PC-9 (cell line): ENCODE data around the gene HPCA.

Source experiments
- EZH2 ChIP-seq: fragments of 200-600 bp; sonication (generic); IDR thresholded peaks from 2 replicates; pipeline ENCODE4 v1.8.0; 2017; ENCODE audit warnings: antibody characterized with exemption, low read depth
- TF ChIP-seq, protein P1 (sequence below): fragments of 200-600 bp; sonication (generic); conservative IDR thresholded peaks from 2 replicates; pipeline ENCODE4 v1.6.1; 2017; ENCODE audit warnings: mixed run types, antibody characterized with exemption, mild to moderate bottlenecking, moderate library complexity

DNA sequence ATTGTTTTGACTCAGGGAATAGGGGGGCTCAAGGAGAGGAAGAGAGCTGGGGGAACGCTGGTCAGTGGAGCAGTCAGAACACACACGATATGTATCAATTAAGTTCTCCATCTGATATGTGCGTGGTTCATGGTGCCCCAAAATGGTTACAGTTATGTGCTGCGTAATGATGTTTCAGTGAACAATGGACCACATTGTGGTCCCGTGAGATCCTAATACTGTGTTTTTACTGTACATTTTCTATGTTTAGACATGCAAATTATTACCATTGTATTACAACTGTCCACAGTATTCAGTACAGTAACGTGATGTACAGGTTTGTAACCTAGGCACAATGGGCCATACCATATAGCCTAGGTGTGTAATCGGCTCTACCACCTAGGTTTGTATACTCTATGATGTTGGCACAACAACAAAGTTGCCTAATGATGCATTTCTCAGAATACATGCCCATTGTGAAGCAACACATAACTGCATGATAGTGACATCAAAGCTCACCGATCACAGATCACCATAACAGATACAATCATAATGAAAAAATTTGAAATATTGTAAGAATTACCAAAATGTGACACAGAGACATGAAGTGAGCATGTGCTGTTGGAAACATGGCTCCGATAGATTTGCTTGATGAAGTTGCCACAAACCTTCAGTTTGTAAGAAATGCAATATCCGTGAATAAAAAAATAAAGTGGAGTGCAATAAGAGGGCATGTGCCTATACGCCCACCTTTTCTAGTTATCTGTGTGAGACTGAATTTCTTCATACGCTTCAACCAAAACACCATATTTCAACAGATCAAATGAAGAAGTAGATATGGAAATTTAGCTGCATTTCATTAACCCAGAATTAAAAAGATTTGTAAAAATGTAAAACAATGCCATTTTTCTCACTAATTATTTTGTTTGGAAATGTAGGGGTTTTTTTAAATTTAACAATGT is 29.7 kb downstream of the HPCA start:
- TF ChIP-seq, protein P1, sequence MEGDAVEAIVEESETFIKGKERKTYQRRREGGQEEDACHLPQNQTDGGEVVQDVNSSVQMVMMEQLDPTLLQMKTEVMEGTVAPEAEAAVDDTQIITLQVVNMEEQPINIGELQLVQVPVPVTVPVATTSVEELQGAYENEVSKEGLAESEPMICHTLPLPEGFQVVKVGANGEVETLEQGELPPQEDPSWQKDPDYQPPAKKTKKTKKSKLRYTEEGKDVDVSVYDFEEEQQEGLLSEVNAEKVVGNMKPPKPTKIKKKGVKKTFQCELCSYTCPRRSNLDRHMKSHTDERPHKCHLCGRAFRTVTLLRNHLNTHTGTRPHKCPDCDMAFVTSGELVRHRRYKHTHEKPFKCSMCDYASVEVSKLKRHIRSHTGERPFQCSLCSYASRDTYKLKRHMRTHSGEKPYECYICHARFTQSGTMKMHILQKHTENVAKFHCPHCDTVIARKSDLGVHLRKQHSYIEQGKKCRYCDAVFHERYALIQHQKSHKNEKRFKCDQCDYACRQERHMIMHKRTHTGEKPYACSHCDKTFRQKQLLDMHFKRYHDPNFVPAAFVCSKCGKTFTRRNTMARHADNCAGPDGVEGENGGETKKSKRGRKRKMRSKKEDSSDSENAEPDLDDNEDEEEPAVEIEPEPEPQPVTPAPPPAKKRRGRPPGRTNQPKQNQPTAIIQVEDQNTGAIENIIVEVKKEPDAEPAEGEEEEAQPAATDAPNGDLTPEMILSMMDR = no peak
- no peak for TF ChIP-seq EZH2
